DMS114 treated with DMSO at 0.1 percent for 48 hours (cell line): ENCODE data around the gene MGLL.

Experiments used
- DNase-seq: peaks from one replicate; lab custom pipeline; 2025; ENCODE audit not compliant: unreplicated experiment; lab: John Stamatoyannopoulos, UW

MGLL gene

DNA sequence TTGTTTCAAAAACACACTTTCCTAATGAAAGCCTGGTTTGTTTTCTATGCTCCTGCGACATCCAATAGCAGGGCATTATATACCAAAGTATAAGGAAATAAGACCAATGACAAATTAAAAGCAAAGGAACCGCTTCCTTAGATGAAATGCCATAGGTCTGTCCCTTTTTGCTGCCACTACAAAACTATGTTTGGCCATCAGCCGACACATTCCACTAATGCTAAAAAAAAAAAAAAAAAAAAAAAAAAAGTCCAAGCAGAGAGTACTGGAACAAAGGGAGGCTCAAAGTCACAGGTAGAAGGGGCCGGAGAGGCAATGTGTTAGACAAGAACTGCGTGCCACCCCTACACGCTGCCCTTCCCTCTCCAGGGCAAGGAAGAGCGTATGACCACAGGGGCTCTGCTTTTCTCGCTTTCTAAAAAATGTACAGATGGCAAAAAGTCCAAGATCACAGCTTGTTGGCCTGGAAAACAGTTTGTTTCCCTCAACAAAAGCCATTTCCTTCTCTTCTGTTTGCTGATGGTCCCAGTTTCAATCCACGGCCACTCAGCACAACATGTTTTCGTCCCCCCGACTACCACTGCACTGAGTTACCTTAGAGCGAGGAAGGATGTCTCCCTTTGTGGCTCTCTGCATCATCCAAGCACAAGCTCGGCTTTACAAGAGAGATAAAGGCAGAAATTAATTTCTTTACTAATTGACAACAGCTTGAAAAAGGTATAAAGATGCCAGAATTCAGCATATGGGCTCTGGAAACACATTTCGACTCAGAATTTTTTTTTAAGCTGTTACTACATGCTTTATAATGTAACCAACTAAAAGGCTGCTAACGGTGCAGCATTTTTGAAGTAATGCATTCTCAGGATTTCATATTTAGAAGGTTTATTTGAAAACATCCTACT is 78.7 kb downstream of the MGLL start:
- no peak for DNase-seq

DNA sequence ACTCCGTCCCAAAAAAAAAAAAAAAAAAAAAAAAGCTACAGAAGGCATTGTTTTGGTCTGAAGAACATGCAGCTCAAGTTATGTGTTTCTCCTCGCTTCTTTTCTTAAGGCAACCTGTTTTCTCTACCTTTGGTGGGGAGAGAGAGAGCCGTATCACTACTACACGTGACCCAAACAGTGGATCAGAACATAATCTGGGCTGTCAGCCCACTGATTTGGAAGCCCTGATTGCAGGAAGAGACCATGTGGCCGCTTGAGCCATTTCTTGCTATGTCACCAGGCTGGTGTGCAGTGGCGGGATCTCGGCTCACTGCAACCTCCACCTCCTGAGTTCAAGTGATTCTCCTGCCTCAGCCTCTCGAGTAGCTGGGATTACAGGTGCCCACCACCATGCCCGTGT is 79.7 kb downstream of the MGLL start:
- no peak for DNase-seq

DNA sequence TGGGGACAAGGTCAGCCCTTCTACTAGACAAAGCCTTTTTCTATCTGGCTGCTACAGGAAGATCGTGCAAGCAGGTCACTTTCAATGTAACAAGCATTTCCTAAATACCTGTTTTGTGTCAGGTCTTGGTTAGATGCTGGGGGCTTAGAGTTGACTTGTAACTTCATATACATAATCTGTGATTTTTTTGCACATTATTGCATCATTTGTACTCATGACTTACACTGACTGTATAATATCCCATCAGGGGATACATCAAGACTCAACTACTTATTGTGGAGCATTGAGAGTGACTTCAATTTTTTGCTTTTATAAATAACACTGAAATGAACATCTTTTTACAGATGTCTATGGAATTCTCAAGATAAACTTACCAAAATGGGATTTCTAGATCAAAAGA is 80.6 kb downstream of the MGLL start:
- no peak for DNase-seq

DNA sequence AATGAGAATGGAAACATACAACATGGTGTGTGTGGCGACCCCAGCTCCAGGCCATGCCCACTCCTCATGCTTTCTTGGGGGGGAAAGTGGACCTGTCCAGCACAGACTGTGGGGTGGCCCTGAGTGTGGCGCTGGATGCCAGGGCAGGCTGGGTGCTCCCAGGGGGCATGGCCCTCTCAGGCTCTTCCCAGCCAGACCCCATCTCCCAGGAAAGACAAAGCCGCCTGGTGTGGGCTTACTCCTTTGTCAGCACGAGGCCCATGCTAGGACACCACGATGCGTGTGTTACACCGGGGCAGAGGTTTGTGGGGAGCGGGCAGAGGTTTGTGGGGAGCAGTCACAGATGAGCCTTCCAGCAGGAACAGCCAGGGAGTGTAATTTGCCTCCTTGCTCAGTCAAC is 81.1 kb downstream of the MGLL start:
- DNase-seq = no peak

DNA sequence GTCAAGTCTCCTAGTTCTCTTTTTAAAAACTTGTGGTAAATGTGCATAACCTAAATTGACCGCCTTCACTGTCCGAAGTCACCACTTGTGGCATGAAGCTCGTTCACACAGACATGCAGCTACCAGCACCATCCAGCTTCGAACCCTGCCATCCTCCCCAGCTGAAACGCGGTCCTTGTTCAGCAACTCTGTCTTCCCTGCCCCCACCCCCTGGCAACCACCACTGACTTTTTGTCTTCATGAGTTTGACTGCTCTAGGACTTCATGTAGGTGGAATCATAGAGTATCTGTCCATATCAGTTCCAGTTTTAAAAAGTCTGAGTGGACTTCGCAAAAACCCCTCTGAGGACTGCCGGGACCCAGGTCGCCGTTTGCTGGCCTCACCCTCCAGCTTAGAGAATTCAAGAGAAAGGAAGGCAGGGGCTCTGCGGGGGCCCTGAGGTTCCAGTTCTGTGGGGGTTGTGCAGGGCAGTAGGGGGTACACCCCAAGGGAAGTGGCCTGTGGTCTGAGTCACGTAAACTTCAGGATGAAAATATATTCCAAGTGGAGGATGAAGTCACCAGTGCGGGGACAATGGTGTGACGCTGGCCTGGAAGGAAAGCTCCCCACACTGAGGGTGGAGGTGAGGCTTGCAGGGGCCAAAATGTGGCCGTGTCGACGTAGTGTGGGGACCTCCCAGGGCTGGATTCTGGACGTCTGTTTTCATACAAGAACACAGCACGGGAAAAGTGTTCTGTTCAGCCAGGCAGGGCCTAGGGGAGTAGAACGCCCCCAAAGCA is 82.0 kb downstream of the MGLL start:
- no peak for DNase-seq

DNA sequence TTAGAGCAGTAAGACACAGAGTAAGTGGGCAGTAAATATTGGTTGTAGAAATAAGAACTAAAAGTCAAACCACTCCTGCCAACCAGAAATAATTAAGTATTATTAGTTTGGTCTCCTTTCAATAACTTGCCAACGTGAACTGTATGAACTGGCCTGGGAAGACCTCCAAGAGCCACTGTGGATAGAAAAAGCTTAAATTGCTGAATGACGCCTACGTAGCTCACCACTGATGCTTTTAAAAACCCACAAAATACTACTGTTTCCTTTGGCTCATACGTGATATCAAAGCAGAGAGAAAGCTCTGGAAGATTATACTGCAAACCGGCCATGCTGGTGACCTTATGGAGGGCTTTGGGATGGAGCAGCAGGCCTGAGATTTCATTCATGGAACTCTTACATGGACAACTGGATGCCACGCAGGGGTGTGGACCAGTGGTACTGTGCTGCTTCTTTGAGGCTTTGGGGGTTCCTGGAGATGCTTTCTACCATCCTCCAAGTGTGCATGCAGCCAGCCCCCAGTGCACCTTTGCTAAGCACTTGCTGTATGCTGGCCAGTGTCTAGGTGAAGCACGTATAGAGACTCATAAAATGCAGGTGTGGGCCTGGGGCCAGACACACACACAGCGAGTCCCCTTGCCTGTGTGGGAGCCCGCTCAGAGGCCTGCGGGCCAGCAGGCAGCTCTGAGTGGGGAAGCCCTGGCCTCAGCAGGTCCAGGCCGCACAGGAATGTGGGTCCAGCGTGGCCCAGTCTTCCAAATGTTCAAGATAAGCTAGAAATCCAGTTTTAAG is 82.8 kb downstream of the MGLL start:
- DNase-seq = no peak

DNA sequence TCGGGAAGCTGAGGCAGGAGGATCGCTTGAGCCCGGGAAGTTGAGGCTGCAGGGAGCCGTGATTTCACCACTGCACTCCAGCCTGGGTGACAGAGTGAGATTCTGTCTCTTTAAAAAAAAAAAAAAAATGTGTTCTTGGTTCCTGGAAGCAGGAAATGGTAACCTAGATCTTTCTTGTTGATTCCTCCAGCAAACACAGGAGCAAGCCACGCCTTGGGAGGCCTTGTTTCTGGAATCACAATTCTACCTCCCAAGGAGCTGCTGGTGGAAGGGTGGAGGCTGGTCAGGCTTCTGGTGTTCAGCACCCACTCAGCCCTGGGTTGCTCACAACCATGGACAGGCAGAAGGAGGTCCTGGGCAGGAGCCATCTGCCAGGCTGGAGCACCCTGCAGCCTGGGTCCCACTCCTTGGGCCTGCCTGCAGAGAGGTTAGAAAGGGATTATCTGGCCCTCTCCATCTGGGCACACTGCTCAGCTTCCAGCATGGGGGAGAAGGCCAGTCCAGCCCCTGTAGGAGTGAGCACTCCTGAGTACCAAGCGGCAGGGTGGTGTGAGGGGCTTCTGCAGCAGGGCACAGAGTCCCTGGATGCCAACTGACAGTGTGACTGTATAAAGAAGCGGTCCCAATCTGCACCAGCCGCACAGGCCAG is 84.0 kb downstream of the MGLL start:
- no peak for DNase-seq

DNA sequence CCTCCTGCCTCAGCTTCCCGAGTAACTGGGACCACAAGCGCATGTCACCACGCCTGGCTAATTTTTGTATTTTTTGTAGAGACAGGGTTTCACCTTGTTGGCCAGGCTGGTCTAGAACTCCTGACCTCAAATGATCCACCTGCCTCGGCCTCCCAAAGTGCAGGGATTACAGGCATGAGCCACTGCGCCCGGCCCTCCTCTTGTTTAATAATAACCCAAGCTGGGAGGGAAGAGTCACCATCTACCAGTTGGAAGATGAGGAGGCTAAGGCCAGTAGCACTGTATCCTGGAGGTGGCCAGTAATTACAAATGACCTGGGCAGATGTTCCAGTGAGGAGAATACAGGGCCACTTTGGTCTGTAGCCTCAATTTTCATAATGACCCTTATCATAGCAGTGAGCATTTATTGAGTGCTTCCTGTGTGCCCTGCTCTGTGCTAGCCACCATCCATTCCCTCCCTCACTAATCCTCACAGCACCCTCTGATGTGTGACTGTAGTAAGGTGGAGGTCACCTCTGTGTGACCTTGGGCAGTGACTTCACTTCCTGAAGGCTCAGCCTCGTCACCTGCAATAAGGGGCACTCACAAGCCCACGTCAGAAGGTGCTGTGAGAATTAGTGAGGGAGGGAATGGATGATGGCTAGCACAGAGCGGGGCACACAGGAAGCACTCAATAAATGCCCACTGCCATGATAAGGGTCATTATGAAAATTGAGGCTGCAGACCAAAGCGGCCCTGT is 85.3 kb downstream of the MGLL start:
- DNase-seq = no peak

DNA sequence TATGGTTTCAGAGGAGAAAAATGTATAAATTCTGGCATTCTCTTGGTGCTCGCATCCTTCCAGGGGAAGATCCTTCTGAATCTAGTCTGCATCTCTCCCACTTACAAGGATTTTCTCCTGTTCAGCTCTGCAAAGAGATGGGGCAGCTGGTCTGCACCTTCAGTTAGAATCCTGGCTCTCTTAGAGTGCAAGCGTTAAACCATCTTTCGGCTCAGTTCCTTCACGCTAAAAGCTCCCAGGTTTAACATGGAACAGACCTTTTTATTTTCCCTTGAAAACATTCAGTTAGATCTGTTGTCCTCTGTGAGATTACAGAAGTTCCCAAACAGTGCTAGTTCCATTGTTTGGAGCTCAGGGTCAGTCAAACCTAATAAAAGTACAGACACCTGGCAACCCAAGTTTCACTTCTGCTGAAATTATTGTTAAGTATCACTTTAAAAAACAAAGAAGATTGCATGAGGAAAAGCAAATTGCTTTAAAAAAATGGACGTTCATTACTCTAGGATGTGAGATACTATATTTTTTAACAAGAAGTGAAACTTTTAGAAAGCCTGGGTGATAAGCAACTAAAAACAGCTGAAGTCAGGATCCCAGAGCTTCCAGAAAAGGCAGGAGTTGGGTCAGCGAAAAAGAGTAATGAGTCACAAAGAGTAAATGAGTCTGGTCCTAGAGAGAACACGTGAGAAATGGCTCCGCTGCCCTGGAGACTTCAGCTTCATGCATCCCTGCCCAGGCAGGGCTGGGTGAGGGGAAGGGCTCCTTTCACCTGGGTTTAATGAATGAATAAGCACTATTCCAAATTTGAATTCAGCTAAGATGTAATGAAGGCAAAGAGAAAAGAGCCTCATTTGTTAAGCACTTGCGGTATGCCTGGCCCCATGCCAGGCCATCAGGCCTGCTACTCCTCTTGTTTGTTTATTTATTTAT is 86.3 kb downstream of the MGLL start:
- no peak for DNase-seq

DNA sequence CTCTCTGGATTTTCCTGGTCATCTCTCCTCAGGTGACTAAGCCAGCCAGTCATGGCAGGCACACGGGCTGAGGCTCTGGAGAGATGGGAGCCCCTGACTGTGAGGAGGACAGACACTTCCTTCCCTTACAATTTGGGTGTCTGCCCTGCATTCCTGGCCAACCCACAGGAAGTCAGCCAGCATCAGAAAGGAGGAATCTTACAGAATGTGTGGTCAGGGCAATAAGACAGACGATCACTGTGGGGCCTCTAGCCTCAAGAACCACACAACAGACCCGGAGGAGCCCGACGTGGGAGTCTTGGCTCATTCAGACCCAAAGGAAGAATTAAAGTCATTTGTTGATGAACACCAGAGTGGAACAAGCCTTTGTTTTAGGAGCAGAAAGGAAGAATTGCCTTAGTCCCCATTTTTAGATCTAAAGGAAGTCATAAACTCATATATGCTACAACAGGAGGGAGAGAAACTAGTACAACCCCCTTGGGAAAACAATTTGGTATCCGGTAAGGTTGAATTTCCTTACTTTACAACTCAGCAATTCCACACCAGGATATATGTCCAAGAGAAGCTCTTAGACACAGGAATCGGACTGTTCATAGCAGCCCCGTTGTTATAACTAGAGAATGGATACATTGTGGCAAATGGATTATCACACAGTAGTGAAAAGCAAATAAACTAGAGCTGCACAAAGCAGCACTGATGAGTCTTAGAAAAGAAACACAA is 87.4 kb downstream of the MGLL start:
- no peak for DNase-seq

DNA sequence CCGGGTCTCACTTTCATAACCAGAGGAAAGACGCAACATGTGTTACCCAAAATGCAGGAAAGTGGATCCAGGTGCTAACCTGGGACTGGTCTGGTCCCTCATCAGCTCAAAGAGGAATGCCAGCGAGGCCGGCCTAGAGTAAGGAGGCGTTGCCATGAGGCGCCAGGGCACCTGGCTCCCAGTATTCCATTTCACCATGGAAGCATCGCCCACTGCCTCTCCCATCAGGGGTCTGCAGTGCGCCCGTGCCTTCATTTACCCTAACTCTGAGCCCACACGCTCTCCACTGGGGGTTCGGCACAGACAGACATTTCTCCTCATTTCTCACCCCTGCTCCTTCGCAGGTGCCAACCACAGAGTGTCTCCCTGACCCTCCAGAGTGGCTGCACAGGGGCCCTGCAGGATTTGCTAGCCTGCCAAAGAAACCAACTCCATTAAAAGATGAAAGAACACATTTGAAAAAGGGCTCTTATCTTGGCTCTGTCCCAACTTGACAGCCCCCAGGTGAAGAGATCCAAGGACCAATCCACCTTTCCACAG is 88.1 kb downstream of the MGLL start:
- no peak for DNase-seq

DNA sequence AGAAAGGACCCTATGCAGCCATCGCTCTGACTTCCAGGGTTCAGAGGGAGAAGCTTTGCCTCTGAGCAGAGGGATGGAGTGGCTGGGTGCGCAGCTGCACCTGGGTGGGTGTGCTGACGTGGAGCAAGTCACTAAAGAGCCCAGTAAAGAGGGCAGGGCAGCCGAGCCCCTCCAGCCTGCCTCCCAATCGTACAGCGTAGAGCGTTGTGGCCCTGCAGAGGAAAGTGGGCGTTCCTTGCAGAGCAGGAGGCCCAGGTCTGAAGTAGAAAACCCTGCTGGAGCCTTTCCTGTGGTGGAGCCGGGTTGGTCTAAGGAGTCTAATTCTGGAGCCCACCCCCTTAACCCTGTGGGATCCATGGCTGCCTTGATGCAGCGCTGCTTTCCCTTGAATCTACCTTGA is 88.5 kb downstream of the MGLL start:
- DNase-seq = no peak

DNA sequence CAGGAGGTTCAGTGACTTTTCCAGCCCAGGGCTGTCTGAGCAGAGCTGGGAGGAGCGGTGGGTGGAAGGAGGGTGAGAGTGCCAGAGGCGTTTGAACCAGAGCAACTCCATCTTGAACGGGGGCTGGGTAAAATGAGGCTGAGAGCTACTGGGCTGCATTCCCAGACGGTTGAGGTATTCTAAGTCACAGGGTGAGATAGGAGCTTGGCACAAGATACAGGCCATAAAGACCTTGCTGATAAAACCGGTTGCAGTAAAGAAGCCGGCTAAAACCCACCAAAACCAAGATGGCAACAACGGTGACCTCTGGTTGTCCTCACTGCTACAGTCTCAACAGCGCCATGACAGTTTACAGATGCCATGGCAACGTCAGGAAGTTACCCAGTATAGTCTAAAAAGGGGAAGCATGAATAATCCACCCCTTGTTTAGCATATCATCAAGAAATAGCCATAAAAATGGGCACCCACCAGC is 89.4 kb downstream of the MGLL start:
- DNase-seq = no peak

DNA sequence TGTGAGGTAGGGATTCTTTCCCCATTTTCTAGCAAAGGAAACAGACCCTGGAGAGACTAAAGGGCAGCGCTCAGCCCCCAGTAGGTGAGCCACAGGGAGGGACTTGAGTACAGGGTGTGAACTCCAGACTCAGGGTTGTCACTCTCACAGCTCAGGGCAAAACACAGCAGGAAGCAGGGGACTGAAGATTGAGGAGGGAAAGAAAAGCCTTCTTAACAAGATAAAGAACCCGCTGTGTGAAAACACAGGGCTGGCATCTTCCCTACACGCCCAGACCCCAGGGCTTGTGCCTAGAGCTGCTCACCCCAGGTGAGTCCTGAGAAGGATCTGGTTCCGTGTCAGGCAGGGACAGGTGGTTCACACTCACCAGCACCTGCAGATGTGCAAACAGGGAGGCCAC is 90.0 kb downstream of the MGLL start:
- DNase-seq = no peak

DNA sequence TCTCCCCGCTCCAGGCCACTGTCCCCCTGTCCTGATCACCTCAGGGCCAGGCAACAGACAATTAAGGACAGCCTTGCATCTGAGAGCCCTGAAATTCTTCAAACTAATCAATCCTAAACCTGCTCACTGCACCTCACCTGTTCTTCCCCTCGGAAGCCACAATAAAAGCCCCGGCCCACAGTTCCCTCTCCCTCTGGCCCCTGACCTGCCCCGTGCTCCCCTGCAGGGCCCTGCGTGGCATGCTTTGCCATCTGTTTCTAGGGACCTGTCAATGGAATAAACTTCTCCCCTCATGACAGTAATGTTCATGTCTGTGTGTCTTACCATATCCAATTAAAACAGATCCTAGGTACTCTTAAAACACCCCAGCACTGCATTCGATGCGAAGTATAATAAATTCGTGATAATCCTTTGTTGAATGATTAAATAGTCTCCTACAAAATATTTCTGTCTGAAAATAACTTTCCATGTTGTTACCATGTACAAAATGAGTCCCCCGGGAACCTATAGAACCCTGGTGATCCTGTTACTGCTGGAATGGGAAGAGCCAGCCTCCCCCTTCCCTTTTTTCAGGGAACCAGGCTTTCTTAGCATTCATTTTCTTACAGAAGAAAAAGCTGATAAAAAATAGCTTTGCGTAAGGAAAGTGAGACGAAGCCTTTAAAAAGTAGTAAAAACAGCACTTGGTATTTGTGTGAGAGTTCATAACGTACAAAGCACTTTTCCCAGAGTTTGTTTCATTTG is 90.6 kb downstream of the MGLL start:
- DNase-seq = no peak

DNA sequence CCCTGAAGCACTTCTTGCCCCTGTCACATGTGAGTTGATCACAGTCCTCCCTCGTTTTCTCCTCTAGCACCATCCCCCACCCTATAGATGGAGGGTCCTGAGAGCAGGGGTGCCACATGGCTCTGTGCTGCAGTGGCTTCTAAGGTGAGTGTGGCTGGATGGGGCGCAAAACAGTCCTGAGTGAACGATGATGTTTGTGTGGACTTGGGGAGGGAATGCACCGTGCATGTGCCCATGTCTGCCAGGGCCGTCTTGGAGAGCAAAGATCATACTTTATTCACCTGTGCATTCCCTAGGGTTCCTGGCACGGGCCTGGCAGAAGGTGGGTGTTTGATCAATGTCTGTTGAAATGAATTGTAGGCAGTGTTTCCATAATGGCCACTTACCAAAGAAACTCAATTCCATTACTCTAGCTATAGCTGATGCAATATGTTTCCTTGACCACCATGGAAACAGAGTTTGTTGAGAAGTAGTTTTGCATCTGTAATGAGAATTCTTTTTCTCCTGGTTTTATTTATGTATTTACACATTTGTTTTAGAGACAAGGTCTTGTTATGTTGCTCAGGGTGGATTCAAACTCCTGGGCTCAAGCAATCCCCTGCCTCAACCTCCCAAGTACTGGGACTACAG is 91.5 kb downstream of the MGLL start:
- DNase-seq = no peak

DNA sequence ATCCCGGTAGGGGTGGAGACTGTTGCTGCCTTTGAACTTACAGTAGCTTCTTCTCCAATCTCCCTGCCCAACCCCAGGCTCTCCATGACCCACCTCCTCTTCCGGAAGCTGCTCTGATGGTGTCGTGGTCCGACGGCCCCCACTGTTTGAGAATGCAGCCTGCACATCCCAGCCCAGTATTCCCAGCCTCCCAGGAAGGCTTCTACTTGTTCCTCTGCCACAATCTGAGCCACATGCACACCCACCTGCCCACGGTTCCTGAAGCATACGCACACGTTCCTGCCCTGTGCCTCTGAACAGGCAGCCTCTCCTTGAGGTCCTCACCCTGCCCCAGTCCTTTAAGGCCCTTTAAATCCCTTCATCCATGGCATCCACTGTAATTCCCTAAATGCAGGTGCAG is 92.1 kb downstream of the MGLL start:
- DNase-seq = no peak
